GM12872 (cell line): ENCODE measurements around the gene KCNK18.

Experiments used
- TF ChIP-seq, protein P1 (sequence below): IDR thresholded peaks from 3 replicates; pipeline ENCODE4 v1.5.1; 2011; ENCODE audit warnings: low read depth, mild to moderate bottlenecking, low read length, moderate library complexity; ENCODE audit not compliant: insufficient read depth

KCNK18 gene

DNA sequence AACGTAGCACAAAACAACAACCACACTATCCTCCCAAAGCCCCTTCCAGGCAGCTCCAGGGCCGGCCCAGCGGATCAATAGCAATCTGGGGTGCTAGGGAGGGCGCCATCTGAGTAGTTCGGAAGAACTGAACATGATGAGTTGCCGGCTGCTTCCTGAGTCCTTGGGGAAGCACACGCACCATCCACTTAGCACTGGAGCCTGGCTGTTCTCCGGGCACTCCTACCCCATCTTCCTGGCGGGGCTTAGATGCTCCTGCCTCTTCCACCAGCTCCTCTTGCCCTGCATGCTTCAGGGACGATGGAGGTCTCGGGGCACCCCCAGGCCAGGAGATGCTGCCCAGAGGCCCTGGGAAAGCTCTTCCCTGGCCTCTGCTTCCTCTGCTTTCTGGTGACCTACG is at the start of gene KCNK18:
Gene KCNK18 (plus strand): TSS at position 301 of the 400 bp plus-strand sequence. CDS start 0 bp downstream, at position 301.
- TF ChIP-seq, protein P1, sequence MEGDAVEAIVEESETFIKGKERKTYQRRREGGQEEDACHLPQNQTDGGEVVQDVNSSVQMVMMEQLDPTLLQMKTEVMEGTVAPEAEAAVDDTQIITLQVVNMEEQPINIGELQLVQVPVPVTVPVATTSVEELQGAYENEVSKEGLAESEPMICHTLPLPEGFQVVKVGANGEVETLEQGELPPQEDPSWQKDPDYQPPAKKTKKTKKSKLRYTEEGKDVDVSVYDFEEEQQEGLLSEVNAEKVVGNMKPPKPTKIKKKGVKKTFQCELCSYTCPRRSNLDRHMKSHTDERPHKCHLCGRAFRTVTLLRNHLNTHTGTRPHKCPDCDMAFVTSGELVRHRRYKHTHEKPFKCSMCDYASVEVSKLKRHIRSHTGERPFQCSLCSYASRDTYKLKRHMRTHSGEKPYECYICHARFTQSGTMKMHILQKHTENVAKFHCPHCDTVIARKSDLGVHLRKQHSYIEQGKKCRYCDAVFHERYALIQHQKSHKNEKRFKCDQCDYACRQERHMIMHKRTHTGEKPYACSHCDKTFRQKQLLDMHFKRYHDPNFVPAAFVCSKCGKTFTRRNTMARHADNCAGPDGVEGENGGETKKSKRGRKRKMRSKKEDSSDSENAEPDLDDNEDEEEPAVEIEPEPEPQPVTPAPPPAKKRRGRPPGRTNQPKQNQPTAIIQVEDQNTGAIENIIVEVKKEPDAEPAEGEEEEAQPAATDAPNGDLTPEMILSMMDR = no peak

GRCh38 chr10:117148284-117148683 is 49.0 kb upstream of the KCNK18 start:
- TF ChIP-seq, protein P1 = no peak

GRCh38 chr10:117152668-117153067 is 44.6 kb upstream of the KCNK18 start:
- TF ChIP-seq, protein P1 = no peak

DNA sequence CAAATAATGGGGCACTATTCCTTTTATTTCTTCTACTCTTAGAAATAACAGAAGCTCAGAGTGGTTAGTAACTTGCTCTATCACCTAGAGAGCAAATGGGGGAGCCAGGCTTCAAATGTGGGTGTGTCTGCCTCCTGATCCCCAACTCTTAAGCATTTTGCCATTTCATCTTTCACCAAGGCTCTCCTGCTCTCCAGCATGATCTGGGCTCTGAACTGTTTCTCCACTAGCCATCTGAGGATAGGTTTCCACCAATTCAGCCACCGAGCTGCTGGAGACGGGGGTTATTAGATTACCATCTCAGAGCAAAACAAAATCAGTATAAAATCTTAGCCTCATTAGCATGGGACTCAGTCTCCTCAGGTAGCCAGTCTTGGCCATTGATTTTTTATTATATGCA is 39.0 kb upstream of the KCNK18 start:
- TF ChIP-seq, protein P1 = no peak

- TF ChIP-seq, protein P1 = no peak
Measured at GRCh38 chr10:117159390-117159789, 37.9 kb upstream of the KCNK18 start.

DNA sequence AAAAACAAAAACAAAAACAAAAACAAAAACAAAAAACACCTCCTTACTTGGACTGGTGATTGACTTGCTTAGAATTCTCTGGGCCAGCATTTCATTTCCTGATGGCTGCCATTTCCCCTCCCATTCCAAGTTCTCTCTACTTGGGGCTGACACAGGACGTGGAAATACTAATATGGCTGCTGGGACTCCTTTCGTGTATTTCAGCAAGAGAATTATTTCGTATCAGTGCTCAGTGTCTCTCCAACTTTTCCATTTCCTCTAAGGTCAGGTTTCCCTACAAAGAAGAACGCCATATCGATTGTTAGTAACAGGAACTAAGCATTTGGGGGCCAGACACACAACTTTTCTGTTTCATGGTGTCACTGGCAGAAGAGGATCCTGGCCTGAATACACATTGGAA is 36.7 kb upstream of the KCNK18 start:
- TF ChIP-seq, protein P1 = no peak

GRCh38 chr10:117161386-117162033 is 35.8 kb upstream of the KCNK18 start:
- TF ChIP-seq, protein P1 = no peak
